Lung microvascular endothelial cell (primary cell): Measurements from ENCODE around the gene SSC4D. TPM values are rescaled to one million over a fixed set of nuclear protein-coding genes. Genes with fewer than 3 reads are reported as not detected.
"Not testable (repeated sequence)": the region's sequence is repeated elsewhere in the genome, so short reads cannot be mapped to it uniquely, and the experiment has no call there.

Experiments used
- DNase-seq, 2 donors: peaks; one replicate each; pipeline versions ENCODE4 v3.0.0 to v3.0.0-alpha.2; 2010; ENCODE audit warnings: low read depth in 2 of 2
- total RNA-seq: library from RNA; depleted of rRNA; stranded (reverse); fragments of >200 nt; gene quantifications from 2 replicates; pipeline ENCODE4 v1.2.1, GENCODE V29; 2014

The SSC4D gene
- total RNA-seq, 1 donor from 2014 or later, result 0.40 TPM

- DNase-seq, result peak in 1 of 2 donors; percentile 81
Measured at GRCh38 chr7:76421097-76421496, 11.6 kb upstream of the SSC4D start.

DNA sequence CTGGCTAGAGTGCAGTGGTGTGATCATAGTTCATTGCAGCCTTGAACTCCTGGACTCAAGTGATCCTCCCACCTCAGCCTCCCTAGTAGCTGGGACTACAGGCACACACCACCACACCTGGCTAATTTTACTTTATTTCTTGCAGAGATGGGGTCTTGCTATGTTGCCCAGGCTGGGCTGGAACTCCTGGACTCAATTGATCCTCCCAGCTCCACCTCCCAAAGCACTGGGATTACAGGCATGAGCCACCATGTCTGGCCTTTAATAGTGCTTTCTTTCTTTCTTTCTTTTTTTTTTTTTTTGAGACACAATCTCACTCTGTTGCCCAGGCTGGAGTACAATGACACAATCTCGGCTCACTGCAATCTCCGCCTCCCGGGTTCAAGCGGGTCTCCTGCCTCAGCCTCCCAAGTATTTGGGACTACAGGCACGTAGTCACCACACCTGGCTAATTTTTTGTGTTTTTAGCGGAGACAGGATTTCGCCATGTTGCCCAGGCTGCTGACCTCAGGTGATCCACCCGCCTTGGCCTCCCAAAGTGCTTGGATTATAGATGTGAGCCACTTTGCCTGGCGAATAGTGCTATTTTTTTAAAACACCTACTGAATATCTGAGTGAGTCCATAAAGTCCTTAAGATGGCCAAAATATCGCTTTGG, 8.3 kb upstream of the SSC4D start:
- DNase-seq, result not testable (repeated sequence)

DNA sequence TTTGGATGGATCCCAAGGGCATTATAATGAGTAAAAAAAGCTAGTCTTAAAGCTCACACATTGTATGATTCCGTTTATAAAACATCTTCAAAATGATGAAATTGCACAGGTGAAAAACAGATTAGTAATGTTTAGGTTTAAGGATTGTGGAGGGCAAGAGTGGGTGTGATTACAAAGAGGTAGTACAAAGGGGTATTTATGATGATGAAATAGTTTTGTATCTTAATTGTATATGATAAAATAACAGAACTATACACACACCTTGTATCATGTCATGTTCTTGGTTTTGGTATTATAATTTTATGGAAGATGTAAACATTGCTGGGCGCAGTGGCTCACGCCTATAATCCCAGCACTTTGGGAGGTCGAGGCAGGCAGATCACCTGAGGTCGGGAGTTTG, 2.8 kb upstream of the SSC4D start:
- DNase-seq, result no peak

- no peak for DNase-seq
Measured at GRCh38 chr7:76411626-76412025, 2.1 kb upstream of the SSC4D start.

- DNase-seq, result no peak
Measured at GRCh38 chr7:76408121-76408560, 1.4 kb downstream of the SSC4D start.

DNA sequence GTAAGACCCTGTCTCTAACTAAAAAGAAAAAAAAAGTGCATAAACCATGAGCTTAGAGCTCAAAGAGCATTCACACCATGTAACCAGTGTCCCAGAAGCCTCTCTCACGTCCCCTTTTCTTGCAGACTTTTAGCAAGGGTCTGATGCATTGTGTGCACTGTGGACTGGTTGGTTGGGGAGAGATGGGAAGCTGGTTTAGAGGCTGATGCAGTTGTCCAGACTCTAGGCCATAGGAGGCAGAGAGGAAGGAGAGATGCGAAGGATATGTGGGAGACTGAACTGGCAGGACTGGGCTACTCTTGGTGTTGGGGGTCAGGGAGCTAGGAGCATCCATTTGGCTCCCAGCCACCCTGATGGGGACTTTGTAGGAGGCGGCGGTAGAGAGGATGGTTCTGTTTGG, 1.8 kb downstream of the SSC4D start:
- no peak for DNase-seq

DNA sequence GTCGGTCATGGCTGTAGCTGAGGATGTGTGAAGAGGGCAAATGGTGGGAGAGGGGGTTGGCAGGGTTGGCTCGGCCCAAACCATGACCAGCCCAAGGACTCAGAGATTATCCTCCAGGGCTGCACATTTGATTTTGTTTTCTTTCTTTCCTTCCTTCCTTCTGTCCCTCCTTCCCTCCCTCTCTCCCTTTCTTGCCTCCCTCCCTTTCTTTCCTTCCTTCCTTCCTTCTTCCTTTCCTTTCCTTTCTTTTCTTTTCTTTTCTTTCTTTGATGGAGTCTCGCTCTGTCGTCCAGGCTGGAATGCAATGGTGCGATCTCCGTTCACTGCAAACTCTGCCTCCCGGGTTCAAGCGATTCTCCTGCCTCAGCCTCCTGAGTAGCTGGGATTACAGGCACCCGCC, 3.8 kb downstream of the SSC4D start:
- no peak for DNase-seq

- DNase-seq, result no peak
Measured at GRCh38 chr7:76403780-76404494, 5.6 kb downstream of the SSC4D start.

GRCh38 chr7:76403097-76403496, 6.4 kb downstream of the SSC4D start:
- DNase-seq, result not testable (repeated sequence)

- no peak for DNase-seq
Measured at GRCh38 chr7:76400248-76400647, 9.2 kb downstream of the SSC4D start.

GRCh38 chr7:76397409-76398183, 11.9 kb downstream of the SSC4D start:
- peak; percentile 75 to 83 for DNase-seq

GRCh38 chr7:76396864-76397263, 12.6 kb downstream of the SSC4D start:
- no peak for DNase-seq

GRCh38 chr7:76395965-76396726, 13.4 kb downstream of the SSC4D start:
- no peak for DNase-seq

DNA sequence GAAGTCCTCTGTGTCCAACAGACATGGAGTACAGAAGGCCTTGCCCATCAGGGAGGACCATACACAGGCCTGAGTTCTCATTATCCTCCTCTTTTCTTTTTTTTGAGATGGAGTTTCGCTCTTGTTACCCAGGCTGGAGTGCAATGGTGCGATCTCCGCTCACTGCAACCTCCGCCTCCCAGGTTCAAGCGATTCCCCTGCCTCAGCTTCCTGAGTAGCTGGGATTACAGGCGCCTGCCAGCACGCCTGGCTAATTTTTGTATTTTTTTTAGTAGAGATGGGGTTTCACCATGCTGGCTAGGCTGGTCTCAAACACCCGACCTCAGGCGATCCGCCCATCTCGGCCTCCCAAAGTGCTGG, 13.9 kb downstream of the SSC4D start:
- DNase-seq, result not testable (repeated sequence)

DNA sequence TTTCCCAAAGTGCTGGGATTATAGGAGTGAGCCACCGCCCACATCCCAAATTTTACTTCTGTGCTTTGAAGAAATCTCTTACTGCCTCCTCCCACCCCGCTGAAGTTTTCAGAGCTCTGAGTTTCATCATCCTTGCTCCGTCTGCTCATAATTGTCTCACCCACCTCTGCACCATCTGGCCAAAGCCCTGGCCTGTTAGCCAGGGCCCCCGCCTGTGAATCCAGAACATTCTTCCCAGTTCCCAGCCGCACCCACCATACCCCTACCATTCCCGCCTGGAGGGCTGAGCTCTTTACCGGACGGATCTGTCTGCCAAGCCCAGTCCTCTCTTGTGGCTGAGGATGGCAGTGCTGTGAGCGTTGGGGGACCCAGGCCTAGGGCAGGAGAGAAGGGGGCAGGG, 14.5 kb downstream of the SSC4D start:
- no peak for DNase-seq

GRCh38 chr7:76393116-76394031, 16.1 kb downstream of the SSC4D start:
- DNase-seq, result peak; percentile 85 to 92

DNA sequence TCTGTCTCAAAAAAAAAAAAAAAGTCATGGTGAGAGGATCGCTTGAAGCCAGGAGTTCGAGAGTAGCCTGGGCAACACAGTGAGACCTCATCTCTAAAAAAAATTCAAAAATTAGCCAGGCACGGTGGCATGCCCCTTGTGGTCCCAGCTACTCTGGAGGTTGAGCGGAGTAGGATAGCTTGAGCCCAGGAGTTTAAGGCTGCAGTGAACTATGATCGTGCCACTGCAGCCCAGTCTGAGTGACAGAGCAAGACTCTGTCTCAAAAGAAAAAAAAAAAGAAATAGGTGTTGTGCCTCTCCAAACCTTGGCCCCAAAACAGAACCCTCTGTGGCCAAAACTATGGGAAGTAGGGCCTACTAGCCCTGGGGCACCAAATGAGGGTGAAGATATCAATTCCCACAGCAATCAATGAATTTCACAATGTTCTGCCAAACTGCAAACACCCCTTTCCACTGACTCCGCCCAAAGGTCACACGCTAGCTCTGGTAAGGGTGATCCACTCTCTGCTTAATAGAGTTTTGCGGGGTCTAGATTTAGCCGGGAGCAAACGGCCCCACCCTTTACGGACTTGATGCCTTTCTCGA, 16.9 kb downstream of the SSC4D start:
- DNase-seq, result no peak

DNA sequence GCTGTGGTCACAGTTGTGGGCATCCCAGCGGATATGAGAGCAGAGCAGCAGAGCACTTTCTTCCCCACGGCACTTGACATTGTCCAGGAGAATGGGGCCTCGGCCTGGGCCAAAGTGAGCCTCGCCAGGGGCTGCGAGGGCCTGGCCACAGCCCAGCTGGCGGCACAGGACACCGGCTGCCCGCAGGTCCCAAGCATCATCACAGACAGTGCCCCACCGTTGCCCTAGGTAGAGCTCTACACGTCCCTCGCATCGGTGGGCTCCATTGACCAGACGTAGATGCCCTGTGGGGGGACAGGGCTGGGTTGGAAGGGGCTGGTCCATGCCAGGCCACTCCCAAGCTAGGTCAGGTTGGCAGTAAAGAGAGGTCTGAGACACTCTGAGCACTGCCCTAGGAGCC, 19.4 kb downstream of the SSC4D start:
- no peak for DNase-seq

GRCh38 chr7:76387789-76388188, 21.7 kb downstream of the SSC4D start:
- not testable (repeated sequence) for DNase-seq

- no peak for DNase-seq
Measured at GRCh38 chr7:76386691-76387260, 22.7 kb downstream of the SSC4D start.
